Neural cell (in vitro differentiated cells): Measurements from ENCODE around the gene ARID1B. TPM values are rescaled to one million over a fixed set of nuclear protein-coding genes. Genes with fewer than 3 reads are reported as not detected.

Source experiments
- H2AFZ ChIP-seq: fragments of 200-600, 300-800 bp; sonication (generic), shearing (Covaris generic); 2 replicates; pipeline ENCODE4 v1.6.0; 2014; ENCODE audit warnings: low read depth, mild to moderate bottlenecking, antibody characterized with exemption, low read length, moderate library complexity
- H3F3A ChIP-seq: fragments of 200-600 bp; shearing (Covaris generic); 2 replicates; pipeline ENCODE4 v1.6.1; 2016; ENCODE audit warnings: mild to moderate bottlenecking, moderate library complexity, mixed read lengths, antibody characterized with exemption, low read length; ENCODE audit not compliant: insufficient read depth, poor library complexity, severe bottlenecking
- H3K27ac ChIP-seq: fragments of 200-600, 300-800 bp; sonication (generic), shearing (Covaris generic); 2 replicates; pipeline ENCODE4 v1.5.1; 2014; ENCODE audit warnings: mild to moderate bottlenecking, low read length, moderate library complexity
- H3K27me3 ChIP-seq: fragments of 300-800, 200-600 bp; sonication (generic), shearing (Covaris generic); 2 replicates; pipeline ENCODE4 v1.6.0; 2014; ENCODE audit warnings: mild to moderate bottlenecking, low read depth, low read length, moderate library complexity; ENCODE audit not compliant: insufficient read depth
- H3K36me3 ChIP-seq: fragments of 300-800, 200-600 bp; sonication (generic), shearing (Covaris generic); 2 replicates; pipeline ENCODE4 v1.5.1; 2014; ENCODE audit warnings: mild to moderate bottlenecking, antibody characterized with exemption, low read length, moderate library complexity; ENCODE audit not compliant: insufficient read depth
- H3K4me2 ChIP-seq: fragments of 300-800, 200-600 bp; sonication (generic), shearing (Covaris generic); 2 replicates; pipeline ENCODE4 v1.6.0; 2014; ENCODE audit warnings: mild to moderate bottlenecking, low read length
- H3K4me3 ChIP-seq: fragments of 300-800, 200-600 bp; sonication (generic), shearing (Covaris generic); 2 replicates; pipeline ENCODE4 v1.5.1; 2014; ENCODE audit warnings: mild to moderate bottlenecking, low read length, moderate library complexity
- H3K79me2 ChIP-seq: fragments of 200-600 bp; shearing (Covaris generic); replicated peaks from 2 replicates; pipeline ENCODE4 v1.6.0; 2014; ENCODE audit warnings: mild to moderate bottlenecking, low read length, moderate library complexity; ENCODE audit not compliant: insufficient read depth
- H3K9ac ChIP-seq: fragments of 300-800, 200-600 bp; sonication (generic), shearing (Covaris generic); 2 replicates; pipeline ENCODE4 v1.6.1; 2016; ENCODE audit warnings: mild to moderate bottlenecking, low read length, mixed read lengths
- H3K9me2 ChIP-seq: fragments of 200-600 bp; shearing (Covaris generic); 2 replicates; pipeline ENCODE4 v1.6.1; 2016; ENCODE audit warnings: mild to moderate bottlenecking, low read length, mixed read lengths; ENCODE audit not compliant: insufficient read depth
- H3K9me3 ChIP-seq: fragments of 200-600, 300-800 bp; sonication (generic), shearing (Covaris generic); 2 replicates; pipeline ENCODE4 v1.6.1; 2016; ENCODE audit warnings: mild to moderate bottlenecking, mixed run types, low read length, moderate library complexity, mixed read lengths
- H4K20me1 ChIP-seq: fragments of 200-600 bp; shearing (Covaris generic); 2 replicates; pipeline ENCODE4 v1.6.1; 2016; ENCODE audit warnings: mild to moderate bottlenecking, mixed run types; ENCODE audit not compliant: insufficient read depth
- CTCF ChIP-seq: fragments of 450-650 bp; IDR thresholded peaks from 2 replicates; pipeline ENCODE4 v1.5.1; 2014; ENCODE audit warnings: antibody characterized with exemption, mild to moderate bottlenecking, moderate library complexity; ENCODE audit not compliant: poor library complexity, severe bottlenecking
- EP300 ChIP-seq: fragments of 450-650 bp; conservative IDR thresholded peaks from 2 replicates; pipeline ENCODE4 v1.6.1; 2014; ENCODE audit warnings: antibody characterized with exemption, mild to moderate bottlenecking, moderate library complexity; ENCODE audit not compliant: poor library complexity, severe bottlenecking
- EZH2 ChIP-seq: fragments of 200-600, 300-800 bp; shearing (Covaris generic), sonication (generic); IDR thresholded peaks from 2 replicates; pipeline ENCODE4 v1.6.1; 2014; ENCODE audit warnings: antibody characterized with exemption, low read length, borderline replicate concordance, mild to moderate bottlenecking; ENCODE audit not compliant: insufficient read depth, poor library complexity, severe bottlenecking
- MXI1 ChIP-seq: fragments of 450-650 bp; conservative IDR thresholded peaks from 2 replicates; pipeline ENCODE4 v1.6.1; 2014; ENCODE audit warnings: antibody characterized with exemption, mild to moderate bottlenecking; ENCODE audit not compliant: poor library complexity, severe bottlenecking
- POLR2AphosphoS5 ChIP-seq: IDR thresholded peaks from 2 replicates; pipeline ENCODE4 v1.6.1; 2012
- RAD21 ChIP-seq: fragments of 450-650 bp; conservative IDR thresholded peaks from 2 replicates; pipeline ENCODE4 v1.6.1; 2014; ENCODE audit warnings: antibody characterized with exemption, mild to moderate bottlenecking, moderate library complexity
- SMC3 ChIP-seq: fragments of 450-650 bp; conservative IDR thresholded peaks from 2 replicates; pipeline ENCODE4 v1.6.1; 2014; ENCODE audit warnings: antibody characterized with exemption, mild to moderate bottlenecking, moderate library complexity; ENCODE audit not compliant: poor library complexity
- TAF1 ChIP-seq: IDR thresholded peaks from 2 replicates; pipeline ENCODE4 v1.6.1; 2012; ENCODE audit warnings: low read depth
- polyA plus RNA-seq: library from polyadenylated mRNA; depleted of rRNA; stranded (reverse); fragments of >200 nt; gene quantifications from 2 replicates; pipeline ENCODE4 v1.2.3, GENCODE V29; 2014
- TF ChIP-seq, protein P1 (sequence below): IDR thresholded peaks from 2 replicates; pipeline ENCODE4 v1.6.1; 2012; ENCODE audit warnings: borderline replicate concordance

The ARID1B gene
- polyA plus RNA-seq, 1 donor from 2014 or later, result 35.0 TPM

DNA sequence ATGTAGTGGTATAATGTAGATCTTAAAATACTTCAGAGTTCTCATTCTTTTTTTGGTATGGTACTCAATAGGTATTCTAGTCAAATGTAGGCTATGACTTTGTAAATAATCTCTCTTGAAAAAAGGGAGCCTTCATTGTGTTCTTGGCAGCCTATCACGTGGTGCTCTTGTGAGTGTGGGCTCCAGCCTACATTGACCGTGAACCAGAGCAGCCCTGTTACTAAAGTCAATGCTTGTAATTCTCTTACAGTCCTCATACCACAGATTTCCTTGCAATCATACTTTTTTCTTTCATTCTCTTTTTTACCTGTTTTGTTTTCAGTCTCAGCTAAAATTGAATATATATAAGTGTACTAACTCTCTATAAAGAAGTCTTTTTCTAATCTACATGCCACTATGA, 31.1 kb downstream of the ARID1B start:
- no peak overlapping the region for H3K4me2 ChIP-seq
- H3F3A ChIP-seq, result no peaks in the 10 kb centered on the region
- no peak overlapping the region for H3K4me3 ChIP-seq
- no peaks in the 10 kb centered on the region for H3K9me3 ChIP-seq
- peaks cover 88% of the 10 kb centered on the region for H3K79me2 ChIP-seq
- H3K9me2 ChIP-seq, result no peaks in the 10 kb centered on the region
- no peak overlapping the region for H3K9ac ChIP-seq
- H3K36me3 ChIP-seq, result no peaks in the 10 kb centered on the region
- no peaks in the 10 kb centered on the region for H3K27me3 ChIP-seq
- H4K20me1 ChIP-seq, result peaks cover 17% of the 10 kb centered on the region
- no peak for TF ChIP-seq RAD21
- TF ChIP-seq EP300, result no peak
- no peak for TF ChIP-seq MXI1
- TF ChIP-seq SMC3, result no peak
- TF ChIP-seq EZH2, result no peak
- no peak for TF ChIP-seq TAF1
- TF ChIP-seq, protein P1, sequence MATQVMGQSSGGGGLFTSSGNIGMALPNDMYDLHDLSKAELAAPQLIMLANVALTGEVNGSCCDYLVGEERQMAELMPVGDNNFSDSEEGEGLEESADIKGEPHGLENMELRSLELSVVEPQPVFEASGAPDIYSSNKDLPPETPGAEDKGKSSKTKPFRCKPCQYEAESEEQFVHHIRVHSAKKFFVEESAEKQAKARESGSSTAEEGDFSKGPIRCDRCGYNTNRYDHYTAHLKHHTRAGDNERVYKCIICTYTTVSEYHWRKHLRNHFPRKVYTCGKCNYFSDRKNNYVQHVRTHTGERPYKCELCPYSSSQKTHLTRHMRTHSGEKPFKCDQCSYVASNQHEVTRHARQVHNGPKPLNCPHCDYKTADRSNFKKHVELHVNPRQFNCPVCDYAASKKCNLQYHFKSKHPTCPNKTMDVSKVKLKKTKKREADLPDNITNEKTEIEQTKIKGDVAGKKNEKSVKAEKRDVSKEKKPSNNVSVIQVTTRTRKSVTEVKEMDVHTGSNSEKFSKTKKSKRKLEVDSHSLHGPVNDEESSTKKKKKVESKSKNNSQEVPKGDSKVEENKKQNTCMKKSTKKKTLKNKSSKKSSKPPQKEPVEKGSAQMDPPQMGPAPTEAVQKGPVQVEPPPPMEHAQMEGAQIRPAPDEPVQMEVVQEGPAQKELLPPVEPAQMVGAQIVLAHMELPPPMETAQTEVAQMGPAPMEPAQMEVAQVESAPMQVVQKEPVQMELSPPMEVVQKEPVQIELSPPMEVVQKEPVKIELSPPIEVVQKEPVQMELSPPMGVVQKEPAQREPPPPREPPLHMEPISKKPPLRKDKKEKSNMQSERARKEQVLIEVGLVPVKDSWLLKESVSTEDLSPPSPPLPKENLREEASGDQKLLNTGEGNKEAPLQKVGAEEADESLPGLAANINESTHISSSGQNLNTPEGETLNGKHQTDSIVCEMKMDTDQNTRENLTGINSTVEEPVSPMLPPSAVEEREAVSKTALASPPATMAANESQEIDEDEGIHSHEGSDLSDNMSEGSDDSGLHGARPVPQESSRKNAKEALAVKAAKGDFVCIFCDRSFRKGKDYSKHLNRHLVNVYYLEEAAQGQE, result no peak
- TF ChIP-seq CTCF, result no peak
- TF ChIP-seq POLR2AphosphoS5, result no peak
- no peak overlapping the region for H2AFZ ChIP-seq
- no peak overlapping the region for H3K27ac ChIP-seq

DNA sequence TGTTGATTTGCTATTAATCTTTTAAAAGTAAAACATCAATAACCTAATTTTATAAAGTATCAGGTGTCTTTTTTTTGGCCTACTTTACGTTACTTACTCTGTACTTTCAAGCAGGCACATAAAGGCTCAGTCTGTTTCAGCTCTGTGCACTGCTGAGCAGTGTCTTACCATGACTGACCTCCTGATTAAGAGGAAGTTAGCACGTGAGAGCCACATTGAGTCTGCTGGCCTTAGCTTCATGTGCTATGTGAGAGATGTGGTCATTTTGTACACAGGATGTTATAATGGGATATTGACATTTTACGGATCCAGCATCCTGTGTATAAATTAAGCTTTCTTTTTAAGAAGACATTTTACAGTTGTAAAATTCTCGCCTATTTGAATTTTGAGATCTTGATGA, 31.9 kb downstream of the ARID1B start:
- Histone ChIP-seq H3K9me2 (no peaks in the 10 kb centered on the region), H3K79me2 (peaks cover 82% of the 10 kb centered on the region), H2AFZ (no peak overlapping the region), H3K9ac (no peak overlapping the region), H3K4me3 (no peak overlapping the region), H3K27me3 (no peaks in the 10 kb centered on the region), H3K9me3 (no peaks in the 10 kb centered on the region), H3K36me3 (no peaks in the 10 kb centered on the region), H3F3A (no peaks in the 10 kb centered on the region), H3K4me2 (no peak overlapping the region), H4K20me1 (peaks cover 17% of the 10 kb centered on the region), H3K27ac (no peak overlapping the region)
- TF ChIP-seq POLR2AphosphoS5 (no peak), CTCF (no peak), EP300 (no peak), RAD21 (no peak), TAF1 (no peak), EZH2 (no peak), SMC3 (no peak)
